ENCODE measurements around the gene ZNF497. TPM values are rescaled to one million over a fixed set of nuclear protein-coding genes. Genes with fewer than 3 reads are reported as not detected.
A peak's percentile ranks its signal among the peaks of the same experiment; 100 is the strongest.

Gene ZNF497
- total and polyA plus RNA-seq, 2 donors (not counting 1 experiment from before 2014, with no cell fraction given): 1.6 to 2.7 TPM

DNA sequence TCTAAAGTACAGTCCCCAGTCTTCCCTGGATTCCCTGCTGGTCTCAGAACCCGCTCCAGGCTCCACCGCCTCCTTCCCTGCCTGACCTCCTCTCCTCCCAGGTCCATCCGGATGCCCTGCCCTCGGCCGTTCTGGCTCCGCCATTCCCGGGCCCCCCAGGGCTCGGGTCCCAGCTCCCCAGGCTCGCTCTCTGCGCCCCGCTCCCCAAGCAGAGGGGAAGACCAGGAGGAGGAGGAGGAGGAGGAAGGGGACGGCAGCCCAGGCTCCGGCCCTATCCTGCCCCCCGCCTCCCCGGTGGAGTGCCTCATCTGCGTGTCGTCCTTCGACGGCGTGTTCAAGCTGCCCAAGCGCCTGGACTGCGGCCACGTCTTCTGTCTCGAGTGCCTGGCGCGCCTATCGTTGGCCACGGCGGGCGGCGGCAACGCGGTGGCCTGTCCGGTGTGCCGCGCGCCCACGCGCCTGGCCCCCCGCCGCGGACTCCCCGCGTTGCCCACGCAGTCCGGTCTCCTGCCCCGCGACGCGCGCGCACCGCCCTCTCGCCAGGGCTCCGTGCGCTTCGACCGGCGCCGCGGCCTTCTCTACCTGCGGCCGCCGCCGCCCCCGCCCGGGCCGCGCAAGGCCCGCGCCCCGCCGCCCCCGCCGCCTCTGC is 33.6 kb upstream of the ZNF497 start:
- Mint-ChIP-seq H3K4me3 (no peak overlapping the region), H3K9me3 (ENCODE audit: insufficient read depth) (no peaks in the 10 kb centered on the region), H3K27ac (no peak overlapping the region), H3K27me3 (peaks cover 2% of the 10 kb centered on the region), H3K4me1 (peaks cover 4% of the 10 kb centered on the region)
- WGBS (ENCODE audit: insufficient coverage): 14% methylated on average over 73 of the region's 75 CpGs
- Histone ChIP-seq H3K4me3 (ENCODE audit: control extremely low read depth in 1 of 5, extremely low read depth in 1 of 5, insufficient read depth in 1 of 5, low read depth in 2 of 5, low read length in 4 of 5) (no peak overlapping the region), H3K79me2 (ENCODE audit: control insufficient read depth, insufficient read depth, low read length) (peaks cover 20% of the 10 kb centered on the region), H2AFZ (ENCODE audit: insufficient read depth, low read depth, low read length, poor library complexity, severe bottlenecking) (no peak overlapping the region), H3K4me1 (ENCODE audit: control insufficient read depth in 2 of 2, insufficient read depth in 2 of 2, low read length in 2 of 2) (peaks cover 10 to 14% of the 10 kb centered on the region in 2 donors), H3K27ac (ENCODE audit: low read length in 2 of 2) (no peak overlapping the region), H3K4me2 (replicated peaks; ENCODE audit: low read depth, low read length, poor library complexity, severe bottlenecking) (peak overlapping the region; percentile 43), H4K20me1 (ENCODE audit: control insufficient read depth, insufficient read depth, low read length, poor library complexity, severe bottlenecking) (peaks cover 38% of the 10 kb centered on the region), H3K9me3 (ENCODE audit: control extremely low read depth in 1 of 3, control insufficient read depth in 2 of 3, insufficient read depth in 1 of 3, low read length in 2 of 3) (peaks cover 0 to 12% (median 0%) of the 10 kb centered on the region in 3 donors), H3K9ac (ENCODE audit: low read length) (no peak overlapping the region), H3K36me3 (replicated peaks in 1 of 2; ENCODE audit: control extremely low read depth in 1 of 2, control insufficient read depth in 1 of 2, extremely low read depth in 1 of 2, insufficient read depth in 2 of 2, low read length in 1 of 2) (peaks cover 0 to 31% of the 10 kb centered on the region in 2 experiments), H3K27me3 (replicated peaks in 1 of 4; ENCODE audit: control extremely low read depth in 1 of 4, control insufficient read depth in 3 of 4, insufficient read depth in 4 of 4, low read length in 3 of 4) (peaks cover 0 to 27% (median 10%) of the 10 kb centered on the region in 4 experiments)
- intact Hi-C loops (cut with micrococcal nuclease): no loop called here
- DNase-seq (no peak), ATAC-seq (ENCODE audit: low read depth) (no peak)
- no peak for TF ChIP-seq EZH2 (IDR thresholded peaks at IDR 0.05; ENCODE audit: borderline replicate concordance, insufficient read depth, low read depth, low read length, poor library complexity, severe bottlenecking)
- TF ChIP-seq CTCF (IDR thresholded peaks at IDR 0.05): no peak
- ChIA-PET POLR2A (interaction anchor here (0.6 to 0.7 kb wide), 2 partner anchors 9 to 1192 kb away, joined by 3 to 5 read pairs; partner anchors contain the start of gene RPS5), CTCF (no interaction called here)

DNA sequence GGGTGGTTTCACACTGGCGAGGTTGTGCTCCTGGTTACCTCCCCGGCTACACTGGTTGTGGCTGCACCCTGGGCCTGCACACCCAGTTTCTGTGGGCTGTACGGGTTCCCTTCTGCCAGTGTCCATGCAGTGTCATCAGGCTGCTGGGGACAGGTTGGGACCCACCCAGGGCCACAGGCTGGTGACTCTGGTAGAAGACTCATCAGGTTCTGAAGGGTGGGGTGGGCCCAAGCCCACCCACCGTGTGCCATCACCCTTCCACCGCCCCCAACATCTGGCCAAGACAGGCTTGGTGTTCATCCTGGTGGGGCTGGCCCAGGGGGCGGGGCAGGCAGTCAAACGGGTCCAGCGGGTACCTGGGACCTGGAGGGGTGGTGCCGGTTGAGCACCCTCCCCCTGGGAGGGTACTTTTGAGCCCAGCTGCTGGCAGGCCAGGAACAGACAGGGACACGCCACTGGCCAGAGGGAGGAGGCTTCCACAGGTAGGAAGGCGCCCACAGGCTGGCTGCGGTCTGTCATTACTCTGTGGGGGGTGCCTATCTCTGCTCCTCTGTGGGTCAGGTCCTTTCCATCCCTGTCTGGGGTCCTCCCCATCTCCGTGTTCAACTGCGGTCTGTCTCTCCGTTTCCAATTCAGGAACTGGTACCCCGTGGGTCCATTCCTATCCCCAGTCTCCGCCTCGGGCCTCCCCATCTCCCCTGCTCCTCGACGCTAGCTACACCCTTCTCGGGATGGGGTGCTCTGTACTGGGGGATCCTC is 32.8 kb upstream of the ZNF497 start, which contains the start of gene RNF225:
Gene RNF225 (plus strand): TSS at position 437 of the 759 bp plus-strand sequence. CDS start 434 bp downstream, outside the sequence.
- peaks cover 5% of the 10 kb centered on the region for H3K4me1 Mint-ChIP-seq
- ChIA-PET CTCF (no interaction called here), POLR2A (no interaction called here)
- intact Hi-C loops (cut with micrococcal nuclease): no loop called here
- no peak for TF ChIP-seq CTCF (IDR thresholded peaks at IDR 0.05)
- no peak for TF ChIP-seq EZH2 (IDR thresholded peaks at IDR 0.05; ENCODE audit: borderline replicate concordance, insufficient read depth, low read depth, low read length, poor library complexity, severe bottlenecking)
- H3K27ac Mint-ChIP-seq: no peak within 1 kb of the TSS
- Histone ChIP-seq H3K79me2 (ENCODE audit: control insufficient read depth, insufficient read depth, low read length) (peaks cover 25% of the 10 kb centered on the region), H3K4me2 (replicated peaks; ENCODE audit: low read depth, low read length, poor library complexity, severe bottlenecking) (peak within 1 kb of the TSS; percentile 43), H3K9ac (ENCODE audit: low read length) (no peak within 1 kb of the TSS), H2AFZ (ENCODE audit: insufficient read depth, low read depth, low read length, poor library complexity, severe bottlenecking) (no peak within 1 kb of the TSS), H3K27me3 (replicated peaks in 1 of 4; ENCODE audit: control extremely low read depth in 1 of 4, control insufficient read depth in 3 of 4, insufficient read depth in 4 of 4, low read length in 3 of 4) (peaks cover 0 to 27% (median 10%) of the 10 kb centered on the region in 4 experiments), H3K4me3 (ENCODE audit: control extremely low read depth in 1 of 5, extremely low read depth in 1 of 5, insufficient read depth in 1 of 5, low read depth in 2 of 5, low read length in 4 of 5) (no peak within 1 kb of the TSS), H3K36me3 (replicated peaks in 1 of 2; ENCODE audit: control extremely low read depth in 1 of 2, control insufficient read depth in 1 of 2, extremely low read depth in 1 of 2, insufficient read depth in 2 of 2, low read length in 1 of 2) (peaks cover 0 to 37% of the 10 kb centered on the region in 2 experiments), H3K4me1 (ENCODE audit: control insufficient read depth in 2 of 2, insufficient read depth in 2 of 2, low read length in 2 of 2) (peaks cover 5 to 7% of the 10 kb centered on the region in 2 donors), H3K27ac (ENCODE audit: low read length in 2 of 2) (no peak within 1 kb of the TSS), H4K20me1 (ENCODE audit: control insufficient read depth, insufficient read depth, low read length, poor library complexity, severe bottlenecking) (peaks cover 45% of the 10 kb centered on the region), H3K9me3 (ENCODE audit: control extremely low read depth in 1 of 3, control insufficient read depth in 2 of 3, insufficient read depth in 1 of 3, low read length in 2 of 3) (peaks cover 0 to 12% (median 0%) of the 10 kb centered on the region in 3 donors)
- DNase-seq: peak; percentile 36
- H3K27me3 Mint-ChIP-seq: no peaks in the 10 kb centered on the region
- 57% methylated on average over 18 of the region's 21 CpGs for WGBS (ENCODE audit: insufficient coverage)
- H3K9me3 Mint-ChIP-seq (ENCODE audit: insufficient read depth): no peaks in the 10 kb centered on the region
- ATAC-seq (ENCODE audit: low read depth): peak; percentile 9
- no peak within 1 kb of the TSS for H3K4me3 Mint-ChIP-seq

All from B cell (primary cell).